ENCODE results near the gene CWC25.
"Not testable (repeated sequence)": the region's sequence is repeated elsewhere in the genome, so short reads cannot be mapped to it uniquely, and the experiment has no call there.

The CWC25 gene

DNA sequence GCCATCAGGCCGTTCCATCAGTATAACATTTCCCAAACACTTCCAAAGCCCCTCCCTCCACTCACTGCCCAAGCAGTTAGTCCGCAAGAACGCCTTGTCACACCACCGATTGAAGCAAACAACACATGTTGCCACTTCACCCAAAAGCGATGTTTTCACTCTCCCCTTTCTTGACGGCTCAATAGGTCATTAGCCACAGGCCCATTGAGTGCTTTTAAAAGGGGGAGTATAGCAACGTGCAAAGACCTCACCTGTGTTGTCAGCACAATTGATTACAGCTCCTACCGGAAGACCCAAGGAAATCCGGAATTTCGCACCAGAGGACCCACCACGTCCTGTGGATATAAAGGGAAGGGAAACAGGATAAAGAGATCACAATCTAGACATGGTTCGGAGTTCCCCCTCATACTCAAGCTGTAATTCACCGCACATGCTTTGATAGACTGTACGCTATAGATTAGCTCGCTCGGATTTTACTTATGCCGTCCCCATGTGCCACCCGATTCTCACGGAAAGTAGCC lies 27.7 kb upstream of the CWC25 start:
- DNase-seq, result no peak

DNA sequence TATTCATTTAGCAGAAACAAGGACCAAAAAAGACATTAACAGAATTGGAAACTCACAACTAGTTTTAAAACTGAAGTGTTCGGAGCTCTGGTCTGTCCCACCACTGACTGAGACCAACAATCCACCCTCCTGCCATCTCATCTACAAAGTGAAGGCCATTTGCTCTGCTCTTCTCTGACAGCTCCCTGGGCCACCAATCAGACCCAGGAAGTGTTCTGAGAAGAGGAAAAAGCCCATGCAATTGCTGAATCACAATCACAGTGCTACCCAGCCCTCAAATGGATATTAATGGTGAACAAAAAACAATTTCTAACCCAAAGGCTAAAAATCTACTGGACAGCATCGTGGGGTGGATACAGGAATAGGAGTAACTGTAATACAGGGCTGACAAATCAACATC lies 26.3 kb upstream of the CWC25 start:
- no peak for DNase-seq

DNA sequence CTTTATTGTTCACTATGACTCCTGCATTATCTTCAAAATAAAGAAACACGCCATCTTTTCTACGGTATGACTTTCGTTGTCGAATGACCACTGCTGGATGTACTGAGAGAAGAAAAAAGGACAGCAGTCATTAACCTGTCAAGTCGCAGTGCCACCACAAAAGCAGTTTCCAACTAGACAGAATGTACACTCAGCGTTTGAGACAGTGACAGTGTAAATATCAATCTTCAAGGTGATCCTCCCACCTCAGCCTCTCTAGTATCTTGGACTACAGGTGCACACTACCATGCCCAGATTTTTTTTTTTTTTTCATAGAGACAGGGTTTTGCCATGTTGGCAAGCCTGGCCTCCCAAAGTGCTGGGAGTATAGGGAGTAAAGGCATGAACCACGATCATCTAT lies 25.3 kb upstream of the CWC25 start:
- DNase-seq, result no peak

DNA sequence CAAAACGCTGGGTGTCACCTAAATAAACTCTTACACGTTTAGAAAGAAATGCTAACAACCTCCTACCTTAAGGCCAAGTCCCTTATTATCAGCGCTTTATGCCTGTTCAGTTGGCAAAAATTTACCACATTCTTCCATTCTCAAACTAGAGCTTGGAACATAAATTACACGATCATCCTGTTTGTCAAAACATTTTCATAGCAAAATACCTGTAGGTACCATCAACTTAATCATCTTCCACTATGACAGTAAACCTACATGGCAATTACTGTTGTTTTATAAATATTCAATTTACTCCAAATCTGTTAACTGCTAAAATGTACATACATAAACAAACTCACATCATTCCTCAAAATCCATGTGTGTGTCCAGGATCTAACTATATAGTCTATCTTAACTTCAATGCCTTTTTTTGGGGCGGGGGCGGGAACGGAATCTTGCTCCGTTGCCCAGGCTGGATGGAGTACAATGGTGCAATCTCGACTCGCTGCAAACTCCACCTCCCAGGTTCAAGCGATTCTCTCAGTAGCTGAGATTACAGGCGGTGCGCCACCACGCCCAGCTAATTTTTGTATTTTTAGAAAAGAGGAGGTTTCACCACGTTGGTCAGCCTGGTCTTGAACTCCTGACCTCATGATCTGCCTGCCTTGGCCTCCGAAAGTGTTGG lies 24.0 kb upstream of the CWC25 start:
- DNase-seq, result no peak

DNA sequence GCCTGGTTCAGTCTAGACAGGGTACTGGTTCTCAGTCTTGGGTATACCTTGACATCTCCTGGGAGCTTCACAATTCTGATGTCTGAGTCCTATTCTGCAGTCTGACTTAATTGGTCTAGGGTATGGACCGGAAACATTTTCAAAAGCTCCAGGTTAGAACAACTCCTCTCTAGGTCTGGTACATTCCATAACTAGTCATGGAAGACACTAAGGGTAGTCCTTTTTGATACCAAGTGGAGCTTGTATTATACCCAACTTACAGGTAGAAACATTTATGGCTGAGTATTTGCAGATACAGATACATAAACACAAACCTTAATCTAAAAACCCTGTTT lies 23.4 kb upstream of the CWC25 start:
- DNase-seq, result no peak

DNA sequence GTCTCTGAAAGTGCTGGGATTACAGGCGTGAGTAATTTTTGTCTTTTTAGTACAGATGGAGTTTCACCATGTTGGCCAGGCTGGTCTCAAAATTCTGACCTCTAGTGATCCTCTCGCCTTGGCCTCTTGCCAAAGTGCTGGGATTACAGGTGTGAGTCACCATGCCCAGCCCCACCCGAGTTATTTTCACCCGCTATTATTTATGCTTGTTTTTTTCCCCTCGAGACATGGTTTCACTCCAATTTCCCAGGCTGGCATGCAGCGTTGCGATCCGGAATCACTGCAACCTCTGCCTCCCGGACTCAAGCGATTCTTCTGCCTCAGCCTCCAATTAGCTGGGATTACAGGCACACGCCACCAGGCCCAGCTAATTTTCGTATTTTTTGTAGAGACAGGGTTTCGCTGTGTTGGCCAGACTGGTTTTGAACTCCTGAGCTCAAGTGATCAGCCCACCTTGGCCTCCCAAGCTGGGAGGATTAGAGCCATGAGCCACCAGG lies 19.2 kb upstream of the CWC25 start:
- no peak for DNase-seq

DNA sequence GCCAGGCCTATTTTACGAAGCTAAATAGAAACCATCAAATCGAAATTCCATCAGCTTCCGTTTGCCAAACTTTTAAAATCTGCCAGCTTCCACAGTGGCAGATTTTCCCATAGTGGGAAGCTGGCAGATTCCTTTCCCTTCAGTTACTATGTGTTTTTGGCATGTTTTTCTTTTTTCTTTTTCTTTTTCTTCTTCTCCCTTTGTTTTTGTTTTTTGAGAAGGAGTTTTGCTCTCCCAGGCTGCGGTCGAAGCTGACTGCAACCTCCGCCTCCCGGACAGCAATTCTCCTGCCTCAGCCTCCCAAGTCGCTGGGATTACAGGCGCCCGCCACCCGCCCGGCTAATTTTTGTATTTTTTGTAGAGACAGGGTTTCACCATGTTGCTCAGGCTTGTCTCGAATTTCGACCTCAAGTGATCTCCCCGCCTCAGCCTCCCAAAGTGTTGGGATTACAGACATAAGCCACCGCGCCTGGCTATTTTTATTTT lies 684 bp upstream of the CWC25 start:
- no peak for DNase-seq

DNA sequence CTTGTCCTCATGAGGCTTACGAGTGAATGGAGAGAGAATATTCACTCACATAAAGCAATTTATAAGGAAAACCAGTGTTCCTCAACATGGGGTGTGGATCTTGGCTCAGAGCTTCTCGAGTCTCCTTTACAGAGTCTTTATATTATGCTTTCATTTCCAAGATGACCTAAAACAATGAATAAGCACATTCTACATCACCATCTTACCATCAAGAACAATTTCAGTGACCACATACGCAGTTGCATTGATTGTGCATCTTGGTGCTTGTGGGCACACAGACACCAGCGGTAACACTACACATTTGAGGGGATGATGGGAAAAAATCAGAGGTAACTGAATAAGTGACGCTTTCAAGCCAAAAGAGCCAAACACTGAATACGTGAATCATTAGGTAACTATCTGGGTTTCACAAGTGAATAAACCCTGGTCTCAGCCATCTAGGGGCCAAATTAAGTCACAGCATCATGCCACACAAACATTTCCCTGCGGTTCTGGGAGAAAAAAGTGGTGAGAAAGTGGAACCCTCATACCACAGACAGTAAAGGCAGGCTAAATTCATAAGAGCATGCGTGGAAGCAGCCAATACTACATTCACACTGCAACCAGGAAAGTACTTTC lies 9.4 kb downstream of the CWC25 start:
- DNase-seq, result no peak

DNA sequence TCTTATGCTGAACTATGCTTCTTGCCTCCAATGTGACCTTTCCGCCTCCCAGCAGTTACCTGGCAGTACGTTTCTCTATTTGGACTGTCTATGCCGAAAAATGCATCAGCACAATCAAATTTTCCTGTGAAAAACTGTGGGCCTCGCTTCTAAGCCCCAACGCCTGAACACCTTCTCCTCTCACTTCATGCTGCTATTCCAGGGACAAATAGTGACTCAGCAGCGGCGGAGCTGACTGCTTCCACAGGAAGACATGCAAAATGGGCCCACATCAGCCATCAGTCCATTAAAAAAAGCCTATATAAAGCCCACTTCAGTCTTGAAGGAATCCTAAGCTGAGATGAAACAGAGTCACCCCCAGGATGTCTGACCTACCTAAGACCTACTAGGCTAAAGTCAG lies 15.3 kb downstream of the CWC25 start:
- no peak for DNase-seq

DNA sequence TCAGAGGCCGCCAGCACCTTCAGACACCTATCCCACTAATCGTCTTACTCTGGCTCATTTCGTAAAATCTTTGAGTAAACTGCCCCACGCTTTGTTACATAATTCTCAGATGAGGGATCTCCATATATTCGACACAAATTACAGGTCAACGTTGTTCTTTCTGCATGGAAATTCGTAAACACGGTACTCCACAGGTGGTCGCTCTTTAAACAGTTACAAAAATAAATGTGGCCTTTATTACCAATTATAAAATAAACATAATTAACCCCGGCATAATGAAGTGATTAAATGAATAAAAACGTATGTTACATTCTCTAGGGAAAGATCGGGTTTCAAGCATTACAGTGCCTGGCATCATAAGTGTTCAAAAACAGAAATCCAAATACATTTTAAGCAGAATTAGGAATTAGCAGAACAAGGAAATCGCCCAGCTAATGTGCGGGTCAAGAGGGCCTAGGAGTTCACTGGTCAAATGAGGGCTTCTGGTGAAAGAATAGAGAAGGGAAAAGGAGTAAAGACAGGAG lies 24.8 kb downstream of the CWC25 start:
- no peak for DNase-seq

DNA sequence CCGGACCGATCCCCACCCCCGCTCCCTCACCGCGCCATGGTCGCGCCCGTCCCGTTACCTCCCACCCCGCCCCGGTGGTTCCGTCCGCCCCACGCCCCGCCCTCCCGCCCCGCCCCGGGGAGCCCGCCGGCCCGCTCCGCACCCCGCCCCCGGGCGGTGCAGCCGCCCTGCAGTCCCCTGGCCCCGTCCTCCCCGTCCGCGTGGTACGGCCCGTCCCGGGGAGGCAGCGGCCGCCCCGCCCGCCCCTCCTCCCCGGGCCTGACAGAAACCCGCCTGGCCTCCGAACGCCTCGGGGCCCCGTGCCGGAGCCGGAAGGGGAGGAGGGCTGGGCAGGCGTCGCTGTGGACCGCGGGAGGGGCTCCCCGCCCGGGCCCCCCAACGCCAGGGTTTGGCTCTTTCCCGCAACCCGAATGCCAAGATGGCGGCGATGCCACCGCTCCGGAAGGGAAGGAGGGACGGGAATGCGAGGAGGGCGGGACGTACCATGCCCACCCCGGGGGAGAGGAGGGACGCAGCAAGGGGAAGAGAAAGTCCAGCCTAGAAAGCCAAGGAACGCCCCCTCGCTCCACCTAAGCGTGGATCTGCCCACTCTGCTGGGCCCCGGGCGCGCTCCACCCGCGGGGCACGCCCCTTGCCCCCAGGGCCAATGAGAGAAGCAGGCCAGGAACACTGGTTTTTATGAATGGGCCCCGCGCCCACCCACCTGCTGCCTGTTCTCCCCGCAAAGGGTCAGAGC lies 25.5 kb downstream of the CWC25 start, which contains the start of gene PIP4K2B:
Gene PIP4K2B (minus strand): TSS at position 56 of the 736 bp plus-strand sequence. CDS start 132 bp downstream, outside the sequence.
- peak; percentile 90 for DNase-seq

DNA sequence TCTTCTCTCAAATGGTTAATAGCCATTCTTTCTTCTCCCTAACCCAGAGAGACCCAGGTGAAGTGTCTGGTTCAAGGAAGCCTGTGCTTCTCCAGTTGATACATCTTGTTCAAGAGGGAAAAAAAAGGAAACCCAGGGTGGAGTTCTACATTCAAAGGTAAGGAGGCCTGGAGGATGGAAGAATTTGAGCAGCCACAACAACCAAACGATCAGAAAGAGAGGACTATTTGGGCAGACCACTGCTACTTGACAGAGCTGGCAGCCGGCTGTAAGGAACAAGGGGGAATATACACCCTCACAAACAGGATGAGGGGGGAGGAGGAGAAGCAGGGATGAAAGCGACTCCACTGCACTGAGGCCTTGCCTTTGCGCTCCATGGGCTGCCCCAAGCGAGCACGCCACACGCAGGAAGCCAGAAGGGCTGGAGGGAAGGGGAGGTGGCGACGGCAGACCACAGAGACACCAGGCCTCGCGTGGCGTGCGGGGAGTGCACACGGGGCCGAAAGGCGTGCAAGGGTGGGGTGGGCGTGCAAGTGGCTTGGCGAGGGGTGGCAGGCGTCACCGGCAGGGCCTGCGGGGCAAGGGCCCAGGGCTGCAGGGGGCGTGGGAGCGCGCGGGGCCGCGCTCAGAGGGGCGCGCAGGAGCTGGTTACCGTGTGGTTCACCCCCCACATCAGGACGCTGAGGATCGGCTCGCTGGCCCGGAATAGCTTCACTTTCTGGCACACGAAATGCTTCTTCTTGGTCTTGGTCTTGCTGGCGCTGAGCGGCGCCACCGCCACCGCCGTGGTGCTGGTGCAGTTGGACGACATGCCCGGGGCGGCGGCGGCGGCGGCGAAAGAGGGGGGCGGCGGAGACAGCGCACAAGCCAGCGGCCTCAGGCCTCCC lies 26.3 kb downstream of the CWC25 start:
- peak; percentile 70 for DNase-seq

DNA sequence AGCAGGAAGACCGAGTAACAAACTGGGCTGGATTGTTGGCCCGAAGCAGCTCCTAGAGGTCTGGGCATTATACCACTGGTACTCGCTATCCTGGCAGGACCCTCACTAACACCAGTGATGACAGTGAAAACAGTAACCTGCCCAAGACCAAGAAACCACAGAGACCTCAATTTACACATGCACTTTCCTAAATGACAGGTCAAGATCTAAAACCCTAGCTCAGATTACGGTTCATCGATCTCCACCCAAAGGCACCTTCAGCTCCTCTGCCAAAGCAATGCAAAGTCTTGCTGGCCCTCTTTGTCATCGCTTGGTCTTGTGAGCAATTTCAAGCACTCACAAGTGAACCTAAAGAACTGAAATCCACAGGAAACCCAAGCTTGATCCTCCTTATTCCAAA lies 27.3 kb downstream of the CWC25 start:
- DNase-seq, result no peak

DNA sequence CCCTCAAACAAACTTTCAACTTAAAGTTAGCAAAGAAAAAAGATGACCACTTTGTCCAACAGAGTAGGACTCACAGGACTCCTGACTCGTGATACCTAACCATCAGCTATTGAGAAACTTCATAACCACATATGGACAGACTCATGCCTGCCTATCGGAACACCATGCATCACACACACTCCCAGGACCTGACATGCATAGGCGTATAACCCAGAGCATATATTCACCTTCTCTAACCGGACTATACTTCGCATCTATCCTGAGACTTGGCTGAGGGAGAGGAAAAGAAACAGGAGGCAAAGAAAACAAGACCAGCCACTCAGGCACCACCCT lies 28.0 kb downstream of the CWC25 start:
- DNase-seq, result no peak

DNA sequence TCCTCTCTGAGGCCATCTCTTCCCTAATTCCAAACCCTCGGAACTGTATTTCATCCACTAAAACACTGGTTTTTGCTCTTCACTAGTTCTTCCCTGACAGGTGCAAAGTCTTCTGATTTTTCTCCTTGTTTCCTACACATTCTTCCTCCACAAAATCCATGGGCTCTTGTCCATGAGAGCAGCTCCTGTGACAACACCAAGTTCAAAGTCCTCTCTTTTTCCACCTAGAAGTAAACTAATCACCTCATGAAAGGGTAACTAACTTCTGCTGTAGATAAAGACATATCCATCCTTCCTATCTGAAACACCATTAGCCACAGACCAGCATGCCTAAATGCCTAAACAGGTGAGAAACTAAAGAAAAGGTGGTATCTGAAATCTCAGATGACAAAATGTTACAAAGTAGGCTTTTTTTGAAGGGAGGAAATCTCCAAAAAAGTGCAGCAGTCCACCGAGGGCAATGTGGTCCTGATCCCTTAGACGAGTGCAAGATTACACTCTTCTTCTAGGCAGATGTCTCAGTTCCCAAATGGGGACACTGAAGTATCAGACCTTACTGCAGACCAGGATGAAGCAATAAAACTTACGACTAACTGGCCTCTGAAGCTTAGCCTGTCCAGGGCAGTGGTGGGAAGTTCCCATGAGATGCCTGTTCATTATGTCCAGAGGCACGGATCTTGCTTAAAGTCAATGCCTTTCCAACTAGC lies 28.5 kb downstream of the CWC25 start:
- no peak for DNase-seq

DNA sequence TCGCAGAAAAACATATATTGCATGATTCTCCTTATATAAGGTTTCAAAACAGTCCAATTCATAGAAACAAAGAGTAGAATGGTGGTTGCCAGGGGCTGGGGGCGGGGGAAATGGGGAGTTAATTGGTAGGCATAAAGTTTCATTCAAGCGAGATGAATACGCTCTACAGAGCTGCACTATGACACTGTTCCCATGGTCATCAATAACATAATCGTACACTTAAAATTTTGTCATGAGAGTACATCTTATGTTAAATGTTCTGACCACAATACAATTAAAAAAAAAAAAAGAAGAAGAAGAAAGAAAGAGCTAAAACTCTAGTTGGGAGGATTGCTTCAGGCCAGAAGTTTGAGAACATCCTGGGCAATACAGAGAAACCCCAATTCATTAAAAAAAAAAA lies 30.9 kb downstream of the CWC25 start:
- no peak for DNase-seq

DNA sequence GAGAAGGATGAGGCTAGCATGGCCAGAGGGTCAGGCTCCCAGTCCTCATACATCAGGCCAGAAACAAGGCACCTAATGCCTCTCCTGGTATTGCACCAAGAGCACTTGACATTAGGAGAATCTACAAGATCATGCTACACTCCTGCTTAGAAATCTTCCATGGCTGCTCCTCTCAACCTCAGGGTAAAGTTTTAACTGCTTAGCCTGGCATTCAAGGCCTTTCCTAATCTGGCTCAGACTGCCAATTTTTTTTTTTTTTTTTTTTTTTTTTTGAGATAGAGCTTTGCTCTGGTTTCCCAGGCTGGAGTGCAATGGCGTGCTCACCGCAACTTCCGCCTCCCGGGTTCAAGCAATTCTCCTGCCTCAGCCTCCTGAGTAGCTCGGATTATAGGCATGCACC lies 34.0 kb downstream of the CWC25 start:
- no peak for DNase-seq

DNA sequence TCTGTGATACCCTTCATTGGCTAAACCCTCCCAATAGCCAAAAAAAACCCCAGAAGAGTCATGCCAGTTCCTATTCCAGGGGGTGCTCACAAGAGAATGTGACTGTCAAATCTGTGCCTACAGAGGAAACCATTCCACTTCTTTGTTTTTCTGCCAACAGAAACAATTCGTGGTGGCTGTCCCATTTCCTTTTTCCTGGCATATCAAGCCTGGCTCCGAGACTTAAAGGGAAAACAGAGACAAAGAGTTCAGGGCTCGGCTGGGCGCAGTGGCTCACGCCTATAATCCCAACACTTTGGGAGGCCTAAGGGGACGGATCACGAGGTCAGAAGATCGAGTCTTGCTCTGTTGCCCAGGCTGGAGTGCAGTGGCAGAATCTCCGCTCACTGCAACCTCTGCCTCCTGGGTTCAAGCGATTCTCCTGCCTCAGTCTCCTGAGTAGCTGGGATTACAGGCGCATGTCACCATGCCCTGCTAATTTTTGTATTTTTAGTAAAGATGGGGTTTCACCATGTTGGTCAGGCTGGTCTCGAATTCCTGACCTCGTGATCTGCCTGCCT lies 34.9 kb downstream of the CWC25 start:
- not testable (repeated sequence) for DNase-seq

DNA sequence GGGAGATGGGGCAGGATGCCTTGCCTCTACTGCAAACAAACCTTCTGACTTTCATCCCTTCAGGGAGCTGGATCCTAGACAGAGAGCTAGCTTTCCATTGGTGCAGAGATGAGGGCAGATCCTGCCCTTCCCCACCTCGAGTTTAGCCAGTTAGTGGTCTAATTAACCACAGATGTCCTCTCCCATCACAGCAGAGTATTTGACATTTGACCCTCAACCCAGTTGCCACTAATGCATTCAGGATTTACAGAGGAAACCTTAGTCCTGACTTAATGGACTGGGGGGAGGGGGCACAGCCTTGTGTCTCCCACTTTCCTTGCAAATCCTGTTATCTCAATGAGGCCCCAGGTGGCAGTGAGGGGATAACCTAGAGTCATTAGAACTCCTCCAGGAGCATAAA lies 35.9 kb downstream of the CWC25 start:
- DNase-seq, result no peak

DNA sequence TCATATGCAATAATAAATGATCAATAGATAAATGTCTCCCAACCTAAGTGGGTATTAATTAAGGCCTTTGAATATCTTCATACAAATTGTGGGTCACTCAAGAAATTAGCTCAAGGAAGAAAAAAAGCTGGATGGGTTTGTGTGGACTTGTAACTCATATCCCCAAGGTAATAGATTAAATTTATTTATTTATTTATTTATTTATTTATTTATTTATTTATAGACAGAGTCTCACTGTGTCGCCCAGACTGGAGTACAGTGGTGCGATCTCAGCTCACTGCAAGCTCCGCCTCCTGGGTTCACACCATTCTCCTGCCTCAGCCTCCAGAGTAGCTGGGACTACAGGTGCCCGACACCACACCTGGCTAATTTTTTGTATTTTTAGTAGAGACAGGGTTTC lies 37.1 kb downstream of the CWC25 start:
- DNase-seq, result not testable (repeated sequence)

DNA sequence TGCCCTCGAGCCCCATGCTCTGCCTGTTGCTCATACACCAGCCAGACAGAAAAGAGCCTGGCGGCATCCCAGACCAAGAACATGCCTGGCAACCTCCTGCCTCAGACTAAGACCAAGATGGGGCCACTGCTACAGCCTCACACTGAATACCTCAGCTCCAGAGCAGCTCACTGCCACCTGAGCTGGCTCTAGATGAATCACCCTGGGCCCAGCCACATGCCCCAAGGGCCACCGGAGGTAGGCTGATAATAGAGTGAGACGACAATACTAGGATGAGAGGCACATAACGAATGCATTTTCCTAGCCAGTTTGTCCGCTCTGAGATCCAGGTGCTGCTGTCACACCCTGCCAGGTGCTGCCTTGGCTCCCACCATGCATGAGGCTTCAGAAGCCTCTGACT lies 38.7 kb downstream of the CWC25 start:
- DNase-seq, result no peak

DNA sequence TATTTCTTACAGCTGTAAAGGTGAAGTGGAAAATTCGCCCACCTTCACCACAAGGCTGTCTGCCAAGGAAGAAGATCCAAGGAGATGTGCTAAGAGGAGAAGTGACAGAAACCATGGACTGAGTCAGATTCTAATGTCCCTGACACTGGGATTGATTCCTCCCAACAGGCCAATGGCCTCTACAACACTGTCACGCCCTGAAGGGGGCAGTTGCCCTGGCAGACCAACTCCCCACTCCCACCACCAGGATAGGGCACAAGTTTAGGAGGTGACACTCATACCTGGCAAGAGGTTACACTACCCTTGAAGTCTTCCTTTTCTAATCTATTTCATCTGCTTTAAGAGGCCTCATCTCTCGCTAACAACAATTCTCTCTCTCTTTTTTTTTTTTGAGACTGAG lies 41.9 kb downstream of the CWC25 start:
- DNase-seq, result no peak
